ENCODE results near the gene KCND2. TPM values are rescaled to one million over a fixed set of nuclear protein-coding genes. Genes with fewer than 3 reads are reported as not detected.

Gene KCND2
- total and polyA plus RNA-seq, 2 of the 4 experiments (the other 2 are of a cell fraction) = under 0.01 TPM; not detected in 1

DNA sequence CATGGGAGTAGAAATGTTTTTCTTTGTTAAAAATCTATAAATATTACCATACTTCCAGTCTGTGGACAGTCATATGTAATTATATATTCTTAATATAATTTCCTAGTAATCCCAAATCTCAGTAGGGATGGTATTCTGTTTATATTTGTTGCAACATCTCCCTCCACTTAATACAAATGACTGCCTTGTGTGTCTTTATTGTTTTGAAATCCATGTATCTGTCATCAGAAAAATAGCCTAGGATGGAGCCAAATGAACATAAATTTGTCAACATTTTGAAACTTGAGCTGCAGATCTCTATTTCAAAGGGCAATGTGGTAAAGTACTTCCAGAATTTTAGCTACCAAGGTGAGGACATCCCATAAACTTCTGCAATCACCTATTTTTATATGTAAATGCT, 294.2 kb downstream of the KCND2 start:
- H3K9me1 ChIP-seq (ENCODE audit: insufficient read depth, low read length) = no peaks in the 10 kb centered on the region
- no peaks in the 10 kb centered on the region for H3K79me1 ChIP-seq (ENCODE audit: low read depth in 1 of 2, low read length in 2 of 2)
- no peak overlapping the region for H3K23ac ChIP-seq (ENCODE audit: low read depth, low read length)
- in situ Hi-C loops (cut with MboI; ENCODE audit: low sequenced_read_pairs) = no loop called here
- H3K27ac ChIP-seq (ENCODE audit: insufficient read depth, low read length) = no peak overlapping the region
- no peak overlapping the region for H4K5ac ChIP-seq (ENCODE audit: low read depth, low read length)
- no peak overlapping the region for H3K4ac ChIP-seq (ENCODE audit: low read depth, low read length)
- no TSS peak for BruUV-seq (replicated peaks)
- H2BK120ac ChIP-seq (ENCODE audit: low read depth, low read length) = no peak overlapping the region
- H2BK20ac ChIP-seq (ENCODE audit: low read depth, low read length) = no peak overlapping the region
- H3K4me2 ChIP-seq (ENCODE audit: low read depth, low read length) = no peak overlapping the region
- H4K91ac ChIP-seq (ENCODE audit: insufficient read depth, low read depth, low read length) = no peak overlapping the region
- H3K18ac ChIP-seq (ENCODE audit: low read depth, low read length) = no peak overlapping the region
- ChIA-PET POLR2A (ENCODE audit: unreplicated experiment) (no interaction called here), CTCF (no interaction called here)
- no peaks in the 10 kb centered on the region for H3K9me3 ChIP-seq (ENCODE audit: control insufficient read depth, insufficient read depth, low read length)
- no peak overlapping the region for H2AK5ac ChIP-seq (ENCODE audit: low read depth, low read length)
- H2AK9ac ChIP-seq (replicated peaks; ENCODE audit: low read depth, low read length, poor library complexity) = no peak overlapping the region
- no peak for ATAC-seq (ENCODE audit: low read depth)
- H3K56ac ChIP-seq (ENCODE audit: extremely low read depth, insufficient read depth, low read length) = no peak overlapping the region
- no peak overlapping the region for H3K4me3 ChIP-seq (ENCODE audit: insufficient read depth, low read depth, low read length)
- H3K36me3 ChIP-seq (ENCODE audit: control insufficient read depth, insufficient read depth, low read length) = no peaks in the 10 kb centered on the region
- no peak overlapping the region for H2BK5ac ChIP-seq (ENCODE audit: low read depth, low read length, poor library complexity, severe bottlenecking)
- H3K14ac ChIP-seq (replicated peaks; ENCODE audit: low read depth, low read length) = no peak overlapping the region
- H3K9ac ChIP-seq (ENCODE audit: low read depth, low read length) = no peak overlapping the region
- DNase-seq = no peak
- no peak overlapping the region for H2BK15ac ChIP-seq (ENCODE audit: low read depth, low read length)
- dilution Hi-C loops (cut with HindIII; ENCODE audit: low sequenced_read_pairs, unreplicated experiment) = no loop called here
- intact Hi-C loops (cut with micrococcal nuclease) = no loop called here
- no peak overlapping the region for H2AFZ ChIP-seq (replicated peaks; ENCODE audit: low read length, poor library complexity)
- H3K4me1 ChIP-seq (ENCODE audit: control insufficient read depth, insufficient read depth, low read length) = no peaks in the 10 kb centered on the region
- TF ChIP-seq, protein P1, sequence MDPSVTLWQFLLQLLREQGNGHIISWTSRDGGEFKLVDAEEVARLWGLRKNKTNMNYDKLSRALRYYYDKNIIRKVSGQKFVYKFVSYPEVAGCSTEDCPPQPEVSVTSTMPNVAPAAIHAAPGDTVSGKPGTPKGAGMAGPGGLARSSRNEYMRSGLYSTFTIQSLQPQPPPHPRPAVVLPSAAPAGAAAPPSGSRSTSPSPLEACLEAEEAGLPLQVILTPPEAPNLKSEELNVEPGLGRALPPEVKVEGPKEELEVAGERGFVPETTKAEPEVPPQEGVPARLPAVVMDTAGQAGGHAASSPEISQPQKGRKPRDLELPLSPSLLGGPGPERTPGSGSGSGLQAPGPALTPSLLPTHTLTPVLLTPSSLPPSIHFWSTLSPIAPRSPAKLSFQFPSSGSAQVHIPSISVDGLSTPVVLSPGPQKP (IDR thresholded peaks at IDR 0.05; ENCODE audit: borderline replicate concordance, low read depth, low read length) = no peak
- TF ChIP-seq MAFK (IDR thresholded peaks at IDR 0.05; ENCODE audit: low read depth, low read length) (no peak), RAD21 (IDR thresholded peaks at IDR 0.05; ENCODE audit: low read length) (no peak), CEBPB (IDR thresholded peaks at IDR 0.05; ENCODE audit: low read depth, low read length) (no peak), SMC3 (IDR thresholded peaks at IDR 0.05; ENCODE audit: low read depth, low read length) (no peak), NFE2L2 (IDR thresholded peaks at IDR 0.05; ENCODE audit: low read depth, low read length) (no peak), FOS (IDR thresholded peaks at IDR 0.05; ENCODE audit: low read depth, low read length) (no peak), RCOR1 (IDR thresholded peaks at IDR 0.05; ENCODE audit: insufficient replicate concordance, low read length) (no peak), MXI1 (IDR thresholded peaks at IDR 0.05; ENCODE audit: borderline replicate concordance, low read depth, low read length) (no peak), CHD1 (IDR thresholded peaks at IDR 0.05; ENCODE audit: low read depth, low read length) (no peak), MAZ (IDR thresholded peaks at IDR 0.05; ENCODE audit: borderline replicate concordance, low read depth, low read length) (no peak), RFX5 (IDR thresholded peaks at IDR 0.05; ENCODE audit: low read depth, low read length) (no peak), BHLHE40 (IDR thresholded peaks at IDR 0.05; ENCODE audit: low read depth, low read length) (no peak), POLR2A (IDR thresholded peaks at IDR 0.05; ENCODE audit: low read depth, low read length) (no peak)
- TF ChIP-seq, protein P2, sequence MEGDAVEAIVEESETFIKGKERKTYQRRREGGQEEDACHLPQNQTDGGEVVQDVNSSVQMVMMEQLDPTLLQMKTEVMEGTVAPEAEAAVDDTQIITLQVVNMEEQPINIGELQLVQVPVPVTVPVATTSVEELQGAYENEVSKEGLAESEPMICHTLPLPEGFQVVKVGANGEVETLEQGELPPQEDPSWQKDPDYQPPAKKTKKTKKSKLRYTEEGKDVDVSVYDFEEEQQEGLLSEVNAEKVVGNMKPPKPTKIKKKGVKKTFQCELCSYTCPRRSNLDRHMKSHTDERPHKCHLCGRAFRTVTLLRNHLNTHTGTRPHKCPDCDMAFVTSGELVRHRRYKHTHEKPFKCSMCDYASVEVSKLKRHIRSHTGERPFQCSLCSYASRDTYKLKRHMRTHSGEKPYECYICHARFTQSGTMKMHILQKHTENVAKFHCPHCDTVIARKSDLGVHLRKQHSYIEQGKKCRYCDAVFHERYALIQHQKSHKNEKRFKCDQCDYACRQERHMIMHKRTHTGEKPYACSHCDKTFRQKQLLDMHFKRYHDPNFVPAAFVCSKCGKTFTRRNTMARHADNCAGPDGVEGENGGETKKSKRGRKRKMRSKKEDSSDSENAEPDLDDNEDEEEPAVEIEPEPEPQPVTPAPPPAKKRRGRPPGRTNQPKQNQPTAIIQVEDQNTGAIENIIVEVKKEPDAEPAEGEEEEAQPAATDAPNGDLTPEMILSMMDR (conservative IDR thresholded peaks at IDR 0.05; ENCODE audit: low read depth, low read length) = no peak
- TF ChIP-seq, protein P3, sequence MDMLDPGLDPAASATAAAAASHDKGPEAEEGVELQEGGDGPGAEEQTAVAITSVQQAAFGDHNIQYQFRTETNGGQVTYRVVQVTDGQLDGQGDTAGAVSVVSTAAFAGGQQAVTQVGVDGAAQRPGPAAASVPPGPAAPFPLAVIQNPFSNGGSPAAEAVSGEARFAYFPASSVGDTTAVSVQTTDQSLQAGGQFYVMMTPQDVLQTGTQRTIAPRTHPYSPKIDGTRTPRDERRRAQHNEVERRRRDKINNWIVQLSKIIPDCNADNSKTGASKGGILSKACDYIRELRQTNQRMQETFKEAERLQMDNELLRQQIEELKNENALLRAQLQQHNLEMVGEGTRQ (IDR thresholded peaks at IDR 0.05; ENCODE audit: low read depth, low read length) = no peak
- H4K8ac ChIP-seq (ENCODE audit: low read depth in 2 of 2, low read length in 2 of 2) = no peak overlapping the region
- no peaks in the 10 kb centered on the region for H3K27me3 ChIP-seq (ENCODE audit: control insufficient read depth, insufficient read depth, low read length)
- H4K20me1 ChIP-seq (ENCODE audit: insufficient read depth, low read length) = no peaks in the 10 kb centered on the region
